Stomach (tissue), 9 donors: ENCODE data around the gene GALNT17. TPM values are rescaled to one million over a fixed set of nuclear protein-coding genes. Genes with fewer than 3 reads are reported as not detected.

Experiments
- DNase-seq, 2 donors: peaks; one replicate each; pipeline versions ENCODE4 v3.0.0 to v3.0.0-alpha.2; 2013 to 2019
- H3K27ac ChIP-seq, 5 donors: fragments of 200-600 bp in 4 of 5; sonication (generic) in 4 of 5; one replicate each; pipeline ENCODE4 v1.5.1; 2013 to 2019; ENCODE audit warnings: mild to moderate bottlenecking in 1 of 5, moderate library complexity in 1 of 5
- H3K27me3 ChIP-seq, 3 donors: fragments of 200-600 bp; sonication (generic); one replicate each; pipeline ENCODE4 v1.5.1; 2017 to 2019; ENCODE audit warnings: mixed run types in 1 of 3
- H3K36me3 ChIP-seq, 4 donors: fragments of 200-600 bp; sonication (generic); 1 replicate in 3 of 4; 2 replicates in 1 of 4; pipeline ENCODE4 v1.5.1; 2016 to 2019
- H3K4me1 ChIP-seq, 4 donors: fragments of 200-600 bp; sonication (generic); one replicate each; pipeline ENCODE4 v1.5.1; 2016 to 2019
- H3K4me3 ChIP-seq, 4 donors: fragments of 200-600 bp; sonication (generic) in 3 of 4; one replicate each; pipeline ENCODE4 v1.5.1; 2016 to 2019; ENCODE audit warnings: mild to moderate bottlenecking in 1 of 4
- H3K9me3 ChIP-seq, 4 donors: fragments of 200-600 bp; sonication (generic); one replicate each; pipeline ENCODE4 v1.5.1; 2016 to 2019
- EP300 ChIP-seq: sonication (generic); formaldehyde crosslinking; IDR thresholded peaks from one replicate; pipeline ENCODE4 v1.6.1; 2017; ENCODE audit warnings: antibody characterized with exemption
- POLR2A ChIP-seq, 4 donors: fragments of 450-650 bp; IDR thresholded peaks; one replicate each; pipeline ENCODE4 v1.6.1; 2016; ENCODE audit warnings: antibody characterized with exemption in 4 of 4, control low read depth in 2 of 4, mild to moderate bottlenecking in 1 of 4, moderate library complexity in 1 of 4
- POLR2AphosphoS5 ChIP-seq, 3 donors: sonication (generic); formaldehyde crosslinking; IDR thresholded peaks; one replicate each; pipeline ENCODE4 v1.6.1; 2016; ENCODE audit warnings: antibody characterized with exemption in 3 of 3
- WGBS, 5 donors: extraction: QIAGEN DNeasy Blood & Tissue Kit in 3 of 5; methylation state at CpG; one replicate each; pipeline versions ENCODE4 v1.1.5 to v1.1.7; 2013 to 2018; 5-methylcytosine and 5-hydroxymethylcytosine counted together
- intact Hi-C: fragments of 100-400 bp; cut with DNase I; formaldehyde crosslinking; loops from one replicate; pipeline ENCODE4 v1.15.1; 2023; ENCODE audit warnings: low total_unique reads
- polyA plus RNA-seq, 3 donors: library from polyadenylated mRNA; stranded (reverse); fragments of 200-250 nt; gene quantifications; one replicate each; pipeline ENCODE4 v1.2.3, GENCODE V29; 2013
- total RNA-seq, 5 donors: library from RNA; depleted of rRNA; stranded (reverse); fragments of >200 nt; gene quantifications; one replicate each; pipeline versions ENCODE4 v1.1.0 to v1.2.3, GENCODE V29; 2014 to 2016
- TF ChIP-seq, protein P1 (sequence below), 7 experiments: fragments of 450-650 bp in 4 of 7; fragments of 200-600 bp in 3 of 7; sonication (generic) in 3 of 7; IDR thresholded peaks; one replicate each; pipeline ENCODE4 v1.5.1; 2016 to 2019; ENCODE audit warnings: antibody characterized with exemption in 7 of 7, control low read depth in 2 of 7, mild to moderate bottlenecking in 1 of 7
- donor health status: healthy with polysubstance abuse.
- donor health status: Bipolar disorder and iron deficiency.
- donor health status: healthy.

GALNT17 gene
- total and polyA plus RNA-seq, 8 donors = 0.76 to 12.5 (median 1.6) TPM; not detected in 1

DNA sequence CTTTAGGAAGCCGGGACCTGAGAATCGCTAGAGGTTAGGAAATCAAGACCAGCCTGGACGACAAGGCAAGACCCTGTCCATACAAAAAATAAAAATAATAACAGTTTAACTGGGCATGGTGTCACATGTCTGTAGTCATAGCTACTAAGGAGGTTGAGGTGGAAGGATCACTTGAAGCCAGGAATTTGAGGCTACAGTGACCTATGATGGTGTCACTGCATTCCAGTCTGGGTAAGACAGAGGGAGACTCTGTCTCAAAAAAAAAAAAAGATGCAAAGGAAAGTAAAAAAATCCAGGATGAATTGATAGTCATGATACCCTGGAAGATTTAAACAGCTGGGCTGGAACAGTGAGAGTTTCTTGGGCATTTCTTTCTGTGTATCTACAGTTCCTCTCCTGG lies 463.2 kb downstream of the GALNT17 start:
- DNase-seq = no peak
- no peaks in the 10 kb centered on the region for H3K36me3 ChIP-seq
- 78 to 96% (median 90%) methylated on average over 3 of the region's 3 CpGs for WGBS, 5 donors
- no peaks in the 10 kb centered on the region for H3K27me3 ChIP-seq
- no peaks in the 10 kb centered on the region for H3K4me1 ChIP-seq
- intact Hi-C loops = no loop called here
- H3K27ac ChIP-seq = no peak overlapping the region
- TF ChIP-seq, protein P1, sequence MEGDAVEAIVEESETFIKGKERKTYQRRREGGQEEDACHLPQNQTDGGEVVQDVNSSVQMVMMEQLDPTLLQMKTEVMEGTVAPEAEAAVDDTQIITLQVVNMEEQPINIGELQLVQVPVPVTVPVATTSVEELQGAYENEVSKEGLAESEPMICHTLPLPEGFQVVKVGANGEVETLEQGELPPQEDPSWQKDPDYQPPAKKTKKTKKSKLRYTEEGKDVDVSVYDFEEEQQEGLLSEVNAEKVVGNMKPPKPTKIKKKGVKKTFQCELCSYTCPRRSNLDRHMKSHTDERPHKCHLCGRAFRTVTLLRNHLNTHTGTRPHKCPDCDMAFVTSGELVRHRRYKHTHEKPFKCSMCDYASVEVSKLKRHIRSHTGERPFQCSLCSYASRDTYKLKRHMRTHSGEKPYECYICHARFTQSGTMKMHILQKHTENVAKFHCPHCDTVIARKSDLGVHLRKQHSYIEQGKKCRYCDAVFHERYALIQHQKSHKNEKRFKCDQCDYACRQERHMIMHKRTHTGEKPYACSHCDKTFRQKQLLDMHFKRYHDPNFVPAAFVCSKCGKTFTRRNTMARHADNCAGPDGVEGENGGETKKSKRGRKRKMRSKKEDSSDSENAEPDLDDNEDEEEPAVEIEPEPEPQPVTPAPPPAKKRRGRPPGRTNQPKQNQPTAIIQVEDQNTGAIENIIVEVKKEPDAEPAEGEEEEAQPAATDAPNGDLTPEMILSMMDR (IDR thresholded peaks at IDR 0.05) = no peak
- TF ChIP-seq POLR2AphosphoS5 (IDR thresholded peaks at IDR 0.05) = no peak
- TF ChIP-seq EP300 = no peak
- TF ChIP-seq POLR2A (IDR thresholded peaks at IDR 0.05) = no peak
- H3K9me3 ChIP-seq = peaks cover 0 to 16% (median 0%) of the 10 kb centered on the region in 4 donors
- H3K4me3 ChIP-seq = no peak overlapping the region

DNA sequence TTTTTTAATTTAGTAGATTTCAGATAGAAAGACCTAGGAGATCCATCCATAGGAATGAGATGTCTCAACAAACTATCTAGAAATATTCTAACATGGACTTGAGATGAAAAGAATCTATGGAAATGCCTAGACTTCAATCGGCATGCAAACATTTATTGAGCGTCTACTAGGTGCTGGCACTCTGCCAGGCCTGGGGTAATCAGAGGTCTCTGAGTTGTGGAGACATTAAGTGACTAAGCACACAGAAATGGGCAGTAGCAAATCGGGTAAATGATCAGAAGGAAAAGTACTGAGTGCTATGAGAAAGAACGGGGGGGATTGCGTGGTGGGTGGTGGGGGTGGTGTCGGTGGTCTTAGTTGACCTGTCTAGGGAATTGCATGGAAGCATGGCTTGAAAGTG lies 466.6 kb downstream of the GALNT17 start:
- Histone ChIP-seq H3K9me3 (peaks cover 0 to 25% (median 2%) of the 10 kb centered on the region in 4 donors), H3K27ac (no peak overlapping the region), H3K4me1 (no peaks in the 10 kb centered on the region), H3K27me3 (no peaks in the 10 kb centered on the region), H3K36me3 (no peaks in the 10 kb centered on the region), H3K4me3 (no peak overlapping the region)
- DNase-seq = no peak
- TF ChIP-seq EP300 (no peak), POLR2AphosphoS5 (IDR thresholded peaks at IDR 0.05) (no peak), POLR2A (IDR thresholded peaks at IDR 0.05) (no peak)
- TF ChIP-seq, protein P1 (IDR thresholded peaks at IDR 0.05) = no peak
- WGBS, 5 donors = 84 to 93% (median 88%) methylated on average over 6 of the region's 6 CpGs
- intact Hi-C loops = no loop called here

DNA sequence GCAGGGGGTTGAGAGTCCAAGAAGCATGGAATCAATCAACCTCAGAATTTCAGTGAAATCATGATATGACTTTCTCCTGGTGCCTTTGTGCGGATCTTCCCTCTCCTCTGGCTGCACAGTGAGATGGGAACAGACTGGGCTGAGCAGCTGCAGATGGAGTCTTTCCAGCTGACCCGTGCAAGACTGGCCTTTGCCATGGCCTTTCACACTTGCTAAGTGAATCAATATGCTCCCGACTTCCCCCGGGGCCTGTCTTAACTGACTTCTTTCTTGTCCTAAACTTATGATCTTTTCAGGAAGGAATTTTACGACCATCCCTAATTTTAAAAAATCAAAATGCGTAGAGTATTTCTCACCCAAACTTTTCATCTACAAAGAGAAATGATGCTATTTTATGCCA lies 469.9 kb downstream of the GALNT17 start:
- no peaks in the 10 kb centered on the region for H3K27me3 ChIP-seq
- intact Hi-C loops = no loop called here
- H3K4me1 ChIP-seq = no peaks in the 10 kb centered on the region
- no peaks in the 10 kb centered on the region for H3K36me3 ChIP-seq
- H3K4me3 ChIP-seq = no peak overlapping the region
- TF ChIP-seq POLR2A (IDR thresholded peaks at IDR 0.05) = no peak
- H3K27ac ChIP-seq = no peak overlapping the region
- DNase-seq = peak in 1 of 2 donors; percentile 47
- H3K9me3 ChIP-seq = peaks cover 0 to 19% (median 5%) of the 10 kb centered on the region in 4 donors
- WGBS, 5 donors = 45 to 57% (median 54%) methylated on average over 6 of the region's 6 CpGs

DNA sequence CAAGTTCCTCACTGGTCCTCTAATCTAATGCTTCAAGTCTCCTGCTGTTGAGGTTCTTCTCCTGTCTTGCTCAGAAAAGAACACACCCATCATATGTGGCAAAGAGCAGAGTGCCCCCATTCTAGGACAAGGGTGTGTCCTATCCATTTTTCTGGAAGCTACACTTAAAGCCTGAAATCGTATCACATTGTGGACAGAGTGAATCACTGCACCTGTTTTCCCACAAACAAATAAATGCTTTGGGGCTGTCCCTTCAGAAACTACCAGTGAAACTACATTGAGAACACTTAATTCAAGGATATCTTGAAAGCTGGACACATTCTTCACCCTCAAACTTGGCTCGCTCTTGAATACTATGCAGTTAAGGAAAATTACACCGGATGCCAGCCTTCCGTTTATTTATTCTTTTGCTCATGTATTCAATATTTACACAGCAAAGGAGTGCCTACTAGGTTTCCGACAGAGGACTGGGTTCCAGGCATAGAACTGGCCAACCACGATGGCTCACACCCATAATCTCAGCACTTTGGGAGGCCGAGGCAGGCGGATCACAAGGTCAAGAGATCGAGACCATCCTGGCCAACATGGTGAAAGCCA lies 473.0 kb downstream of the GALNT17 start:
- peaks cover 0 to 16% (median 9%) of the 10 kb centered on the region in 4 donors for H3K9me3 ChIP-seq
- H3K27ac ChIP-seq = no peak overlapping the region
- no peaks in the 10 kb centered on the region for H3K27me3 ChIP-seq
- no peaks in the 10 kb centered on the region for H3K36me3 ChIP-seq
- WGBS, 5 donors = 70 to 81% (median 77%) methylated on average over 9 of the region's 9 CpGs
- TF ChIP-seq EP300 = no peak
- TF ChIP-seq POLR2A (IDR thresholded peaks at IDR 0.05) = no peak
- TF ChIP-seq POLR2AphosphoS5 (IDR thresholded peaks at IDR 0.05) = no peak
- TF ChIP-seq, protein P1 (IDR thresholded peaks at IDR 0.05) = no peak
- no peaks in the 10 kb centered on the region for H3K4me1 ChIP-seq
- intact Hi-C loops = no loop called here
- no peak for DNase-seq
- no peak overlapping the region for H3K4me3 ChIP-seq

DNA sequence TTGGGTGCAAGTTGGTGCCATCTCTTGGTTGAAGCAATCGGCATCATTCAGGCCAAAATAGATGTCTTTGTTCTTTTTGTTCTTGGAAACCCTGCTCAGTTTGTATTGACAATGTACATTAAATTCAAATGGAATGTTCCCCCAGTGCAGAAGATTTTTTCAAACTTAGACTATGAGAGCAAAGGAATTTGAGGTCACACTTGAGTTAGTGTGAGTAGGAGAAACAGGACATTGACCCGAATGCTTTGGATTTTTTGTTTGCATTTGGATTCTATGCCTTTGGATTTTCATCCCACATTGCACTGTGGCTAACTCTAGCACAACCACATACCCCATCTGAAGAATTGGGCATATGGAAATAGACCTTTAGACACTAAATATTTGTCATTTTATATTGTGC lies 480.0 kb downstream of the GALNT17 start:
- intact Hi-C loops = no loop called here
- WGBS, 5 donors = 74 to 85% (median 81%) methylated on average over 2 of the region's 2 CpGs
- Histone ChIP-seq H3K9me3 (peaks cover 0 to 9% (median 3%) of the 10 kb centered on the region in 4 donors), H3K36me3 (no peaks in the 10 kb centered on the region), H3K27ac (no peak overlapping the region), H3K27me3 (no peaks in the 10 kb centered on the region), H3K4me3 (no peak overlapping the region), H3K4me1 (peaks cover 0 to 21% (median 9%) of the 10 kb centered on the region in 4 donors)
- TF ChIP-seq POLR2A (IDR thresholded peaks at IDR 0.05) (no peak), EP300 (no peak), POLR2AphosphoS5 (IDR thresholded peaks at IDR 0.05) (no peak)
- TF ChIP-seq, protein P1 (IDR thresholded peaks at IDR 0.05) = no peak
- no peak for DNase-seq
